Activated naive CD8-positive, alpha-beta T cell treated with anti-CD3 and anti-CD28 coated beads, Interleukin-2, amount 10 ng/mL, durations not matched to agents 7 days and 5 days (primary cell): ENCODE data around the gene HOXA6. TPM values are rescaled to one million over a fixed set of nuclear protein-coding genes. Genes with fewer than 3 reads are reported as not detected.

Experiments
- ATAC-seq: fragments of 150-1000 bp; cut with Tn5 transposase; one replicate; pipeline ENCODE4 v1.10.0; 2021; ENCODE audit warnings: low read depth, moderate library complexity
- POLR2A ChIA-PET: fragments of 350-600 bp; sonication (Branson Sonifier 250); formaldehyde crosslinking; loops from one replicate; lab custom pipeline; 2021; ENCODE audit warnings: antibody characterized with exemption; lab: Charles Lee
- DNase-seq: peaks from one replicate; pipeline ENCODE4 v3.0.0; 2021
- H3K27ac Mint-ChIP-seq: one replicate; pipeline ENCODE4 v1.8.0; 2022; ENCODE audit warnings: mild to moderate bottlenecking, mixed read lengths
- H3K27me3 Mint-ChIP-seq: one replicate; pipeline ENCODE4 v1.8.0; 2022; ENCODE audit warnings: mild to moderate bottlenecking, moderate library complexity, mixed read lengths
- H3K36me3 Mint-ChIP-seq: one replicate; pipeline ENCODE4 v1.8.0; 2021; ENCODE audit warnings: mild to moderate bottlenecking, mixed read lengths
- H3K4me1 Mint-ChIP-seq: one replicate; pipeline ENCODE4 v1.8.0; 2021; ENCODE audit warnings: mixed read lengths
- H3K4me3 Mint-ChIP-seq: one replicate; pipeline ENCODE4 v1.8.0; 2022; ENCODE audit warnings: mild to moderate bottlenecking, moderate library complexity, mixed read lengths
- H3K9me3 Mint-ChIP-seq: one replicate; pipeline ENCODE4 v1.8.0; 2021; ENCODE audit warnings: mixed read lengths
- total RNA-seq, 2 experiments: library from RNA; stranded (reverse); gene quantifications; one replicate each; pipeline ENCODE4 v1.2.3, GENCODE V29; 2021

HOXA6 gene
- total RNA-seq, 2 experiments from 2014 or later, result not detected

DNA sequence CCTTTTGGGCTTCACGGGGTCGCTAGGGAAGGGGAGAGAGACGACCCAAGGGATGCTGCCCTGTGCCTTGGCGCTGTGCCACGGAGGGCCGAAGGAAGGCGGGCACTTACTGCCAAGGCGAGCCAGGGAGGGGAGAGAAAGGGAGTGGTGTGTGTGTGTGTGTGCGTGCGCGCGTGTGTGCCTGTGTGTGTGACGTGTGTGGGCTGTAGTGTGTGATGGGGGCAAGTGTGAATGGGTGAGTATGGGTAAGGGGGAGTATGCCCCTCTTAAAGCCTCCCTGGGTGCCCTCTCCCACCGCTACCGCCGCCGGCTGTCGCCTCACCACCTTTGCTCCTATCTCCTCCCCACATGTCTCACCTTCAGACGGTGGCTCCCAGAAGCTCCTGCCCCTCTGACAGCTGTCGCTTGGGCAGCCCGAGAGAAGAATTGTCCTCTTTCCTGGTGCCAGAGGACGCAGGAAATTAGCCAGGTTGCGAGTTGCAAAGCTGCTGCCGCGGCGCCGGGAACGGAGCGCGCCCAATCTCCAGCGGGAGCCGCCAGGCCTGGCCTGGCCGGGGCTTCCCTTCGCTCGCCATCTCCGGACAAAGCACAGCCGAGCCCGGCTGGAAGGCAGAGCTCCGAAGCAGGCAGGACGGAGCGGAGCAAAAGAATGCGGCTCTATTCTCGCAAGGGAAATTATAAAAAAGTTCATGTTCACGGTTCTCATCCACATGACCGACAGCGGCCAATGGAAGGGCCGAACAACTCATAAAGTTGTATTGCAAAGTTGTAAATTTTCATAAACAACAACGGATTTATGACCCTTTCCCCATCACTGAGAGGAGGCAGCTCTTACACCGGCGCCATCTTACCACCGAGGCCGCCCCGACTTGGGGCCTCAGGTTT, 4.6 kb upstream of the HOXA6 start, which contains the start of gene HOXA3:
Gene HOXA3, minus strand, starts transcription at position 653 of the 885 bp plus-strand sequence. CDS start 41,943 bp downstream, outside the sequence.
- no peaks in the 10 kb centered on the region for H3K9me3 Mint-ChIP-seq
- peak within 1 kb of the TSS; percentile 21 for H3K27ac Mint-ChIP-seq
- peak within 1 kb of the TSS; percentile 73 for H3K4me3 Mint-ChIP-seq
- ATAC-seq (no peak), DNase-seq (no peak)
- POLR2A ChIA-PET, result no interaction called here
- H3K27me3 Mint-ChIP-seq, result peaks cover 90% of the 10 kb centered on the region
- H3K4me1 Mint-ChIP-seq, result peaks cover 27% of the 10 kb centered on the region
- no peaks in the 10 kb centered on the region for H3K36me3 Mint-ChIP-seq

DNA sequence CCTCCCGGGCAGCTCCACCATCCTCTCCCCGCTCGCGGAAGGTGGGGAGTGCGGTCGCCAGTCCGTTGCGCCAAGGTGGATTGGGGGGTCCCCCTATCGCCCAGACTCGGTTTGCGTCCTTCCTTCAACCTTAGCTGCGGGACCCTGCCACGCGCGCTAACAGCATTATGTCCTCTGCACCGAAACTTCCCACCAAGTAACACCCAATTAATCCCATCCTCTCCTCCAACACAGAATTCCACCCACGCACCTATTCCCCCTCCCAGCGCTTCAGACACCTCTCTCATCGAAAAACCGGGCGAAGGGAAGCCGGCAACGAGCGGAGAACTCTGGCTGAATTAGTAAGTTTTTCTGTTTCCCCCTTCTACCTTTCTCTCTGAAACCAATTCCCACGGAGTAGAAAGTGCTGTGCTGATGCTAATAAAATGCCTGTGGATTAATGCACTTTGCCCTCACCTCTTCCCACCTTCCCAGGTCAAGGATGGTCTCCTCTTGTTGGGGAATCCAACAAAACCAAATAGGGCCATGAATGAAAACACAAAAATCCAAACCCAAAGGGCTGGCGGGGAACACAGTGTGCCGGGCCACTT, 3.9 kb upstream of the HOXA6 start:
- Mint-ChIP-seq H3K4me1 (peaks cover 27% of the 10 kb centered on the region), H3K9me3 (no peaks in the 10 kb centered on the region), H3K36me3 (no peaks in the 10 kb centered on the region), H3K4me3 (peak overlapping the region; percentile 73), H3K27ac (peak overlapping the region; percentile 21), H3K27me3 (peaks cover 92% of the 10 kb centered on the region)
- POLR2A ChIA-PET, result no interaction called here
- no peak for ATAC-seq
- DNase-seq, result no peak

DNA sequence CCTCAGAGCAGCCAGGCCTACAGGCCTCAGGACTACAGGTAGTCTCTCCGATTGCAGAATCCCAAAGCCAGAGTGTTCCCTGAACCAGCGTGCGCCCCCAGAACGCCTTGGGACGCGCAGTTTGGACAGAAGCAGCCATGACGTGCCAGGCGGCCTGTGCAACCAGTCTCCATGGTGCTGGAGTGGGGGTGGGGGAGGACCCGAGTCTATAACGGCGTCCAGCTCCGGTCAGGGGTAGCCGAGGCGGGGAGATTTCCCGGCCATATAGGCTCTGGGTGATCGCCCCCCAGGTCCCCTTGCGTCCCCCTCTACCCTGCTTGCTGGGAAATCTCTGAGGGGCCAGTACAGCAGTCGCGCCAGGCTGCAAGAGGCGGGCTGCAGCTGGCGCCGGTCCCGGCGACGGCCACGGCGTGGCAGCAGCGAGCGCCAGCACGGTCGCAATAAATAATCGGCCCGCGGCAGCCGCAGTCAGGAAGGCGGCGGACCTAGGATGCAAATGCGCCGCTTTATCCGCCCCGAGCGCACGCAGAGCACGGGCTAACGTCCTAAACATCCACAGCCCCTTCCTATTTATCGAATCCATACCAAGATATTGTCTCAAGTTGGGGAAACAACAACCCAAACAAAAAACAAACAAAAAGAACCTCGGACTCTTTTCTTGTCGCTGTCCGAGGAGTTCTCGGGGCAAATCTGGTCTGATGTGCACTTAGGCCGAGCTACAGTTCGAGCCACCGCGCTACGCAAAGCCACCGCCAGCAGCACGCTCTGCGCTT, 3.2 kb upstream of the HOXA6 start:
- POLR2A ChIA-PET, result interaction anchor here (0.8 kb wide), 1 partner anchor 16 kb away, joined by 3 read pairs; no protein-coding TSS in a partner anchor
- peak overlapping the region; percentile 73 for H3K4me3 Mint-ChIP-seq
- H3K27ac Mint-ChIP-seq, result peak overlapping the region; percentile 34
- H3K27me3 Mint-ChIP-seq, result peaks cover 92% of the 10 kb centered on the region
- no peaks in the 10 kb centered on the region for H3K36me3 Mint-ChIP-seq
- peaks cover 27% of the 10 kb centered on the region for H3K4me1 Mint-ChIP-seq
- H3K9me3 Mint-ChIP-seq, result no peaks in the 10 kb centered on the region
- ATAC-seq (peak; percentile 85), DNase-seq (peak; percentile 80)

DNA sequence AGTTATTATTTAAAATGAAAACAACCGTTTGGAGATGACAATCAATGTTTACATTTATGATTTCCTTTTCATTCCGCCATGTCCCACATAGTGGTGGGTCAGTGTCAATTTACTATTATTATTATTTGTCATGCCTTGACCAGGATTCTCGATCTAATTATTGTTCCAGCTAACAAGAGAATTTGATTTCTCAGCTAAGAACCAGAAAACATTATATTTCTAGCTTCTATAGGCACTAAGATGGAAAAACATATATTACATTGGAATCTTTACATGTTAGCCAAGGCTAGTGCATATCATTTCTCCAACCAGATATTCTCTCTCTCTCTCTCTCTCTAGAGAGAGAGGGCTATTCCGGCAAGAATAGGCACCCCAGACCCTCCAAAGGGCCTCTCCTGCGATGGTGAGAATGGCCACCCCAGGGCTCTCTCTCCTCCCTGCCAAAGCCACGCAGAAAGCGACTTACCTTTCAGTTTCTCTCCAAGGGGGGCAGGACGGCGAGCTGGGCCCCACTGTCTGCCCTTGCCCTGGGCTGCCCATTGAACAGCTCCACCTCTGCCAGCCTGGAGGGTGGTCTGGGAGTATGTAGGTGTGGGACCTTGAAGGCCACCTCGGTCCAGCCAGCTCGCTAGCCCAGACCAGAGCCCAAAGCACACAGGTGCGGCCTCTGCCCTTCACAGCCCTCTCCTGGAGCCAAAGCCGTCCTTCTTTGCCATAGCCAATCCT, 2.4 kb upstream of the HOXA6 start:
- H3K4me1 Mint-ChIP-seq, result peaks cover 22% of the 10 kb centered on the region
- POLR2A ChIA-PET, result interaction anchor here (0.8 kb wide), 1 partner anchor 16 kb away, joined by 3 read pairs; no protein-coding TSS in a partner anchor
- peaks cover 89% of the 10 kb centered on the region for H3K27me3 Mint-ChIP-seq
- DNase-seq, result no peak
- ATAC-seq, result no peak
- H3K4me3 Mint-ChIP-seq, result peak overlapping the region; percentile 73
- no peaks in the 10 kb centered on the region for H3K9me3 Mint-ChIP-seq
- no peak overlapping the region for H3K27ac Mint-ChIP-seq
- H3K36me3 Mint-ChIP-seq, result no peaks in the 10 kb centered on the region

DNA sequence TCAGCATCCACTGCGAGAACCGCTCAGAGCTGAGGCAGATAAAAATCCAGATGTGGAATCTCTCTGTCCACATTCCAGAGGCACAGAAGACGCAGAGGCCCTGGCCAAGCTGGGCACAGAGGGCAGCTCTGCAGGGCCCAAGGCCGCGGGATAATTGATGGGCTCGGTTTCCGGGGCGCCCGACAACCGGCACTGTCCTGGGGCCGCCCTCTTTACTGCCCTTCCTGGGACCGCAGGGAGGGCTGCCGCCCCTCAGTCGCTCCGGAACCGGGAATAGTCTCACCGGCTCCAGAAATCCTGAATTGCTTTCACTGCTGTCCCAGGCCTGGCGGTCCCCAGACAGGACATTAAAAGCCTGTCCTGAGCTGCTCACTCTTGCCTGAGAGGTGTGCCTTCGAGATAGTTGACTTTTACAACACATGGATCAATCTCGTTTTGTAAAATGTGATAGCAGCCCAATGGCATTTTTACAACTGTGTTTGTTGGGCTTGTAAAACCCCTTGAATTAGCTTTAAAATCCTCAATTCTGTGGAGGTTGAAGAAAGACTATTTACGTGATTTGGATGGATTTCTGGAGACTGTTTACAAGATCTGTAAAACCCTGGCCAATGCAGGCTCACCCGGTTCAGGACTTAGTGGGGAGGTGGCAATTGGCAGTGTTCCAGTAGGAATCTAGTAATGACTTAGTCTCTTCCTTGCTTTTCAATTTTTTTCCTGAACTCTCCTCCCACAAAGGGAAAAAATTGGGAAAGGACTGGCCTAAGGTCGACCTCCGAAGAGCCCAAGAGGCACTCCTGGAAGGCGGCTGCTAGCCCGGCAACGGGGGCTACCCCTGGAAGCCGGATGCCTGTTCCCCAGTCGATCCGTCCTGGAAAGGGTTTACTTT, 1.4 kb upstream of the HOXA6 start:
- H3K4me3 Mint-ChIP-seq, result no peak overlapping the region
- H3K36me3 Mint-ChIP-seq, result no peaks in the 10 kb centered on the region
- ATAC-seq, result no peak
- H3K4me1 Mint-ChIP-seq, result peaks cover 19% of the 10 kb centered on the region
- peaks cover 80% of the 10 kb centered on the region for H3K27me3 Mint-ChIP-seq
- H3K27ac Mint-ChIP-seq, result no peak overlapping the region
- no peak for DNase-seq
- H3K9me3 Mint-ChIP-seq, result no peaks in the 10 kb centered on the region
- POLR2A ChIA-PET, result no interaction called here

DNA sequence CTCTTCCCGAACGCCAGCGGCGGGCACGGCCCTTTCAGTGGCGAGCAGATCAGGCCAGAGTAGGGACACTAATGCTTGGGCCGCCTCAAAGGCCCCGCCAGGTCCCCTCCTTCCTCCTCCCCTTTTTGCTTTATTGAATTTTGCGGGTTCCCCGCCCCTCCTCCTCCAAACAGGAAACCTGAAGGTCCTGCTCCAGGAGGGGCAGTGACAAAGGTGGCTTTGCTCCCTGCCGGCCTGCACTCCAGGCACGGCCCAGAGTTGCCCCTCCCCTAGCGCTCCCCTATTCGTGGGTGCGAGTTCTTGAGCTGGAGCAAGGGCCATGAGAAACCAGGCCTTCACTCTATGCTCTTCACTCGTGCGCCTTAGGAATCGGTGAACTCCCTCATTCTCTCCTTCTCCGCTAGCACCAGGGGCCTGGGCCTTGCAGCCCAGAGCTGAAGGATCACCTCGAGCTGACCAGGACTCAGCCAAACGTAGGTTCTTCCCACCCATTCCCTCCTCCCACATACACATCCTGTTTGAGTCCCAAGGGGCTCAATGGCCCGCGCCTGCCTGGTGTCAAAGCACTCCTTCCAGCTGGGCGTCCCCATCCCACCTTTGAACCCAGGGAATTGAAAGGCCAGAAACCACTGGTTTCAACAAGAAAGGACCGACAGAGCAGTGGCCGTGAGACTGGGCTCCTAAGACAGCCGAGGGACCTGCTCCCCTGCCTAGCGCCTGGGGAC, 619 bp upstream of the HOXA6 start:
- ATAC-seq (no peak), DNase-seq (no peak)
- H3K4me1 Mint-ChIP-seq, result peaks cover 17% of the 10 kb centered on the region
- H3K9me3 Mint-ChIP-seq, result no peaks in the 10 kb centered on the region
- no peak overlapping the region for H3K27ac Mint-ChIP-seq
- peak overlapping the region; percentile 55 for H3K4me3 Mint-ChIP-seq
- H3K27me3 Mint-ChIP-seq, result peaks cover 72% of the 10 kb centered on the region
- no peaks in the 10 kb centered on the region for H3K36me3 Mint-ChIP-seq
- POLR2A ChIA-PET, result no interaction called here

DNA sequence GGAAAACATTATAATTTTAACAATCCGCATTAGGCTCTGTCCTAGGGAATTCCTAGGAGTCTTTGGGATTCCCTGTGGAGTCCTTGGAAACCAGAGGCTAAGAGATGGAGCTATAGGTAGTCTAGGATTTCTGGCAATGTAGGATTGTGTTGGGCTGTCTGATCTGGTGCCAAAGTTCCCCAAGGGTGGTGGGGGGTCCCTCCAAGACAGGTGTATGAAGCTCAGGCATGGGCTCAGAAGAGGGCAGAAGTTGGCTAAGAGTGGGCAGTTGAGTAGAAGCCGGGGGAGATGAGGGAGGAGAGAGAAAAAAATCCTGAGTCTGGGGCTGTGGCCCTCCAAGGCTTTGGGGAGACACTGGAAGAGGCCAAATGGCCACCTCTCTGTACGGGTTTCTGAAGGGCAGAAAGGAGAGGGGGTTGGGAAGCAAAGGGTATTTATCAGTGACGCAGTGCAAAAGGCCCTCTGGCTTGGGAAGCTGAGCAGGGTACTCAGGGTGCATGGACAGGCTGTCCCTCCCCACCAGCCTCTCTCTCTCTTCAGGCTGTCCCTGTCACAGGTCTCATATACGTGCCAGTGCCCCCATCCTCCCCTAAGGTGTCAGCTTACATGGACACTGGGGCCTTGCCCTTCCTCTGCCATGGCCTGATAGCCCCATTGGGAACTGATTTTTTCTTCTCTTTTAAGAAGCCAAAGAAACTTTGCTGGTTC, 929 bp downstream of the HOXA6 start:
- Mint-ChIP-seq H3K4me1 (peaks cover 11% of the 10 kb centered on the region), H3K27ac (no peak overlapping the region), H3K9me3 (no peaks in the 10 kb centered on the region), H3K4me3 (no peak overlapping the region), H3K27me3 (peaks cover 59% of the 10 kb centered on the region), H3K36me3 (no peaks in the 10 kb centered on the region)
- ATAC-seq (no peak), DNase-seq (no peak)
- POLR2A ChIA-PET, result no interaction called here

DNA sequence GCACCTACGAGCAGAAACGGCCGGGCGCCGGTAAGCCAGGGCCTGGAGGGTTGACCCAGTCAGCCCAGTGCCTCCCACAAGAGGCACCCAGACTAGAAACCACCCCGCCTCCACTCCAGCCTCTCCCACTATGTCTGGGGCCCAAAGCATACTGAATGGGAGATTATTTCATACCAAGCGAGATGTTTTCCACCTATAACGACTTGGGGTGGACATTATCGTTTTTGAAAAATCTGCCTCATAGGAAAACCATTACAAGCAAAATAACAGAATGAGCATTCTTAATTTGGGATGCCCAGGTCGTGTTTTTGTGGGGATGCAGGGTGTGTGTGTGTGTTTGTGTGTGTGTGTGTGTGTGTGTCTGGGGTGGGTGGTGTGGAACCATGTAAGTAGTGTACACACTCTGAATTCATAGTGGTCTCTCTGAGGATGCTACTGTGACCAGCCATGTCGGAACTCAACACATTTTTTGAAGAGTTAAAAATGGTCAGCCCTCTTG, 1.6 kb downstream of the HOXA6 start:
- H3K9me3 Mint-ChIP-seq, result no peaks in the 10 kb centered on the region
- H3K36me3 Mint-ChIP-seq, result no peaks in the 10 kb centered on the region
- peaks cover 6% of the 10 kb centered on the region for H3K4me1 Mint-ChIP-seq
- peaks cover 52% of the 10 kb centered on the region for H3K27me3 Mint-ChIP-seq
- POLR2A ChIA-PET, result interaction anchor here (0.6 kb wide), 1 partner anchor 49 kb away, joined by 5 read pairs; no protein-coding TSS in a partner anchor
- DNase-seq (no peak), ATAC-seq (no peak)
- H3K27ac Mint-ChIP-seq, result no peak overlapping the region
- H3K4me3 Mint-ChIP-seq, result no peak overlapping the region

DNA sequence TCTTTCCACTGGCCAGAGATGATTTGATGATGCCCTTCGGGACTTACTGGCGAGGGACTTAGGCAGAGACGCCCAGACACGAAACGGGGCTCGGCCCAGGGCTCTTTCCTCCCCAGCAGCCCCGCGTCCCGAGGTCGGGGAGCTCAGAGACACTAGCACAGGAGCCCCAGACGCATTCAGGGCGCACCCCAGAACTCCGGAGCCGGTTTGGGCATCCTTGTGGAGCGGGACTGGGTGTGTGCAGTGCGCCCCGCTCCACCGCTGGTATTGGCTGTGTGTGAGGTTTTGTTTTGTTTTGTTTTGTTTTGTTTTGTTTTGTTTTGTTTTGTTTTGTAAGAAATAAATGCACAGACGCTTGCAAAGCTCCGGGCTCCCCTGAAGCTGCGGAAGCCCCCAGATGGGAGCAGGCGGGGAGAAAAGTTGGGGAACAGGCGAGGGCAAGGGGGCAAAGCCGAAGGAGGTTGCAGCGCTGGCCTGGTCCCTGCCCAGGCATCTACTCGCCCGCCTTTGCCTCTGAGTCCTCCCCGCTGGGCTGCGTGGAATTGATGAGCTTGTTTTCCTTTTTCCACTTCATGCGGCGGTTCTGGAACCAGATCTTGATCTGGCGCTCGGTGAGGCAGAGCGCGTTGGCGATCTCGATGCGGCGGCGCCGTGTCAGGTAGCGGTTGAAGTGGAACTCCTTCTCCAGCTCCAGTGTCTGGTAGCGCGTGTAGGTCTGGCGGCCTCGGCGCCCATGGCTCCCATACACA, 2.2 kb downstream of the HOXA6 start:
- POLR2A ChIA-PET, result interaction anchor here (0.6 kb wide), 1 partner anchor 48 kb away, joined by 5 read pairs; no protein-coding TSS in a partner anchor
- H3K9me3 Mint-ChIP-seq, result no peaks in the 10 kb centered on the region
- no peak overlapping the region for H3K27ac Mint-ChIP-seq
- H3K36me3 Mint-ChIP-seq, result no peaks in the 10 kb centered on the region
- no peak for DNase-seq
- no peak overlapping the region for H3K4me3 Mint-ChIP-seq
- no peak for ATAC-seq
- peaks cover 47% of the 10 kb centered on the region for H3K27me3 Mint-ChIP-seq
- peaks cover 3% of the 10 kb centered on the region for H3K4me1 Mint-ChIP-seq

DNA sequence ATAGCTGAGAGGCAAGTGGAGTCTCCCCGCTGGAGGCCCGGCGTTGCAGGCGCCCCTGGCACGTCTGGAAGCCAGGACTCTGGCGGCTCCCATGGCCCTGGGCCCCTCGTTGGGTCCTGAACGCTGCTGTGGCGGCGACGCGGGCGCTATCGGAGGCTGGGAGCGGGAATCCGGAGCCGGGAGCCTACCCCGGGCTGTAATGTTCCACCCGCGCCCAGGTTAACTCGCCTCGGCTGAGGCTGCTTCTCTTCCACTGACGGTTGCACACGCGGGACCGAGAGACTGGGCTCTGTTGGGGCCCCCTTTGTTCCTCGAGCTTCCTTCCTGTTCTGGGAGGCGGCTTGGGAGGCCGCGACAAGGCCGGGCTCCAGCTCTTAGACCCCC, 2.8 kb downstream of the HOXA6 start:
- peaks cover 42% of the 10 kb centered on the region for H3K27me3 Mint-ChIP-seq
- ATAC-seq, result no peak
- no peak for DNase-seq
- H3K36me3 Mint-ChIP-seq, result no peaks in the 10 kb centered on the region
- POLR2A ChIA-PET, result no interaction called here
- no peaks in the 10 kb centered on the region for H3K9me3 Mint-ChIP-seq
- H3K4me1 Mint-ChIP-seq, result peaks cover 2% of the 10 kb centered on the region
- no peak overlapping the region for H3K27ac Mint-ChIP-seq
- no peak overlapping the region for H3K4me3 Mint-ChIP-seq
